HFFc6 (cell line): ENCODE data around the gene SETD6. TPM values are rescaled to one million over a fixed set of nuclear protein-coding genes. Genes with fewer than 3 reads are reported as not detected.

Experiments used
- DNase-seq: peaks from one replicate; pipeline ENCODE4 v3.0.0-alpha.2; 2018
- H3K27ac Mint-ChIP-seq: 2 replicates; pipeline ENCODE4 v1.8.0; 2020; ENCODE audit warnings: mild to moderate bottlenecking, mixed read lengths
- H3K27me3 Mint-ChIP-seq: 2 replicates; pipeline ENCODE4 v1.8.0; 2021; ENCODE audit warnings: mild to moderate bottlenecking, moderate library complexity, mixed read lengths; ENCODE audit not compliant: insufficient read depth
- H3K36me3 Mint-ChIP-seq: 2 replicates; pipeline ENCODE4 v1.8.0; 2021; ENCODE audit warnings: low read depth, mixed read lengths
- H3K4me1 Mint-ChIP-seq: 2 replicates; pipeline ENCODE4 v1.8.0; 2020; ENCODE audit warnings: low read depth, mixed read lengths
- H3K4me3 Mint-ChIP-seq: 2 replicates; pipeline ENCODE4 v1.8.0; 2020; ENCODE audit warnings: mild to moderate bottlenecking, moderate library complexity, mixed read lengths
- H3K9me3 Mint-ChIP-seq: 2 replicates; pipeline ENCODE4 v1.8.0; 2020; ENCODE audit warnings: mild to moderate bottlenecking, mixed read lengths
- CTCF ChIP-seq: fragments of 200-600 bp; sonication (generic); IDR thresholded peaks from 2 replicates; pipeline ENCODE4 v1.5.0; 2021; ENCODE audit warnings: antibody characterized with exemption, mild to moderate bottlenecking
- total RNA-seq, 6 experiments: library from RNA; stranded (reverse); fragmentation: NEBNext Ultra II Directional; extraction: Animal tissue kit (Norgen Biotek cat#: 25700); gene quantifications; 2 replicates in 1 of 6; 3 replicates in 5 of 6; pipeline ENCODE4 v1.2.3, GENCODE V29; 2021

The SETD6 gene
- total RNA-seq, 6 experiments from 2014 or later, result 1.8 to 3.5 (median 2.9) TPM

DNA sequence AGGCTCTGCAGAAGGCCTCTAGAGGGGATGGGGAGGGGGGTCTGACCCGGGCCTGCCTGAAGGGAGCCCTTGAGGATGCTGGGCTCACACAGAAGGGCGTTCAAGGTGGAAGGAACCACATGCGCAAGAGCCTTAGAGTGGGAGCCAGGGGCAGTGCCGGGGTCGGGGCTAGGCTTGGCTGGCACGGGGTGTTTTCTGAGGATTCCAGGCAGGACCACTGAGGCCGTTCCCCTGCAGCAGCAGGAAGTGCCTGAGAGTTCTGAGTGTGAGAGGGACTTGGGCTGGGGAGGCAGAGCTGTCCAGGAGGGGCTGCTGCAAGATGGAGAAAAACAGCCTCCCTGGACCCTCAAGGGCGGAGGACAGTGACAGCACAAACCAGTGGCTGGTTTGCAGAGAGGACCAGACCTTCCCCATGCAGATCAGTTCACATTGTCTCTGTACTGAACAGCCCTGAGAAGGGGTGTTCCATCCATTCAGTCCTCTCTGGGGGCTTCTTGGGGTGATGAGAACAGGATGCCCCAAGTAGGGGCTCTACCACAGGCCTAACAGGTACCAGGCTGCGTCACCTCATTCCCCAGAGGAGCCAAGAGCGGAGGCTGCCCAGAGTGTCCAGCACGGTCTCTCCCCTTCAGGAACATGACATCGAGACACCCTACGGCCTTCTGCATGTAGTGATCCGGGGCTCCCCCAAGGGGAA, 12.0 kb upstream of the SETD6 start:
- Mint-ChIP-seq H3K4me3 (no peak overlapping the region), H3K27me3 (peaks cover 18% of the 10 kb centered on the region), H3K4me1 (peaks cover 7% of the 10 kb centered on the region; the same call in 1 of the 2 replicates), H3K27ac (no peak overlapping the region), H3K9me3 (no peaks in the 10 kb centered on the region), H3K36me3 (no peaks in the 10 kb centered on the region)
- DNase-seq, result no peak
- TF ChIP-seq CTCF, result no peak

DNA sequence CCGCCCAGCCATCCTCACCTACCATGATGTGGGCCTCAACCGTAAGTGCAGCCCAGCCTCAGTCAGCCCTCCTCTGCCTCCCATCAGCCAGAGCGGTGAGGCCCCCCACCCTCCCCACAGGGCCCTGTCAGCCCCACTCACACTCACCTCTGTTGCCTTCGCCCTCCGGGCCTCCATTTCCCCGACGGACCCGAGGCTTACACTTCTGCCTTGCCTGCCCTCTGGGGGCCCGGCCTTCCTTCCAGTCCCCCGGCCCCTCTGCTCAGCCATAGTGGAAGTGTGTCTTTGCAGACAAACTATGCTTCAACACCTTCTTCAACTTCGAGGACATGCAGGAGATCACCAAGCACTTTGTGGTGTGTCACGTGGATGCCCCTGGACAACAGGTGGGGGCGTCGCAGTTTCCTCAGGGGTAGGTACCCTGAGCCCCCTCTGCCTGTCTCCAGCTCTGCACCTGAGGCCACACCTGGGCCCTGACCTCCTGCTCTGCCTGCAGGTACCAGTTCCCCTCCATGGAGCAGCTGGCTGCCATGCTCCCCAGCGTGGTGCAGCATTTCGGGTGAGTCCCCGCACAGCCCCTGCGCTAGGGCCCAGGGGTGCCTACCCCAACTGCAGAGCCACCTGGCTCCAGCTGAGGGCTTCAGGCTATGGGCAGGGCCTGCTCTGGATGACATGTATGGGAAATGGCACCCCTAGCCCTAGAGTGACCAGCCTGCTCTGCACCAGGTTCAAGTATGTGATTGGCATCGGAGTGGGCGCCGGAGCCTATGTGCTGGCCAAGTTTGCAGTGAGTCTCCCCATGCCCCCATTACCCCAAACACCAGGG, 11.2 kb upstream of the SETD6 start:
- Mint-ChIP-seq H3K27ac (no peak overlapping the region), H3K36me3 (no peaks in the 10 kb centered on the region), H3K27me3 (peaks cover 18% of the 10 kb centered on the region), H3K4me1 (peaks cover 7% of the 10 kb centered on the region; the same call in 1 of the 2 replicates), H3K4me3 (no peak overlapping the region), H3K9me3 (no peaks in the 10 kb centered on the region)
- no peak for DNase-seq
- TF ChIP-seq CTCF, result no peak

DNA sequence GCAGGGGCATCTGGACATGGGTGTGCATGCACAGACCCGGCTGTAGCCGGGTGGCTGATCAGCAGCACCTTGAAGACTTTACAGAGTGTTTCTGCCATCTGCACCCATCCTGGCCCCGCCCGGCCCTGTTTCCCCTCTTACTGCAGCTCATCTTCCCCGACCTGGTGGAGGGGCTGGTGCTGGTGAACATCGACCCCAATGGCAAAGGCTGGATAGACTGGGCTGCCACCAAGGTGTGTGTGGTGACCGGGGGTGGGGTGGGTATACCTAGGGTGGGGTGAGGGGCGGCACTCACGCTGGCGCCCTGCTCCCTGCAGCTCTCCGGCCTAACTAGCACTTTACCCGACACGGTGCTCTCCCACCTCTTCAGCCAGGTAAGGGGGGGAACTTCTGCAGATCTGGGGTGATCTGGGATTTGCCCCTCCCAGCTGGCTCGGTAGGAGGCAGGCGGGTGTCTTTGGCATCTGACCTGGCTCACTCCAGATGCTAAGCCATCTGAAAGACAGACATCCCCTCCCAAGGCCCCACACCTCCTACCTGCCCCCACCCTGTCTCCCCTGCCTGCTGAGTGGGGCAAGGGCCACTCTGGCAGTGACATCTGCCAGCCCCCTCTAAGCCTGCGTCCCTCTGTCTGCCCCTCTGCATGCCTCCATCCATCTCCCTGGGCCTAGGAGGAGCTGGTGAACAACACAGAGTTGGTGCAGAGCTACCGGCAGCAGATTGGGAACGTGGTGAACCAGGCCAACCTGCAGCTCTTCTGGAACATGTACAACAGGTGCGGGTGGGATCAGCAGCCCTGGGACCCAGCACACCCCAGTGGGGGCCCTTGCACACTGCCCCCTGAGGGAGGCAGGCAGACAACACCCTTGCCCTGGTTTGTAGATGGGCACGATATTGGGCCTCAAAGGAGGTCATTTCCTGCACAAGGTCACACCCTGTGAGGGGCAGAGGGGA, 8.8 kb upstream of the SETD6 start:
- Mint-ChIP-seq H3K9me3 (no peaks in the 10 kb centered on the region), H3K36me3 (no peaks in the 10 kb centered on the region), H3K27ac (no peak overlapping the region), H3K4me1 (no peaks in the 10 kb centered on the region), H3K27me3 (peaks cover 14% of the 10 kb centered on the region), H3K4me3 (no peak overlapping the region)
- peak; percentile 27; the same call in 1 of the 2 replicates for TF ChIP-seq CTCF
- DNase-seq, result no peak

DNA sequence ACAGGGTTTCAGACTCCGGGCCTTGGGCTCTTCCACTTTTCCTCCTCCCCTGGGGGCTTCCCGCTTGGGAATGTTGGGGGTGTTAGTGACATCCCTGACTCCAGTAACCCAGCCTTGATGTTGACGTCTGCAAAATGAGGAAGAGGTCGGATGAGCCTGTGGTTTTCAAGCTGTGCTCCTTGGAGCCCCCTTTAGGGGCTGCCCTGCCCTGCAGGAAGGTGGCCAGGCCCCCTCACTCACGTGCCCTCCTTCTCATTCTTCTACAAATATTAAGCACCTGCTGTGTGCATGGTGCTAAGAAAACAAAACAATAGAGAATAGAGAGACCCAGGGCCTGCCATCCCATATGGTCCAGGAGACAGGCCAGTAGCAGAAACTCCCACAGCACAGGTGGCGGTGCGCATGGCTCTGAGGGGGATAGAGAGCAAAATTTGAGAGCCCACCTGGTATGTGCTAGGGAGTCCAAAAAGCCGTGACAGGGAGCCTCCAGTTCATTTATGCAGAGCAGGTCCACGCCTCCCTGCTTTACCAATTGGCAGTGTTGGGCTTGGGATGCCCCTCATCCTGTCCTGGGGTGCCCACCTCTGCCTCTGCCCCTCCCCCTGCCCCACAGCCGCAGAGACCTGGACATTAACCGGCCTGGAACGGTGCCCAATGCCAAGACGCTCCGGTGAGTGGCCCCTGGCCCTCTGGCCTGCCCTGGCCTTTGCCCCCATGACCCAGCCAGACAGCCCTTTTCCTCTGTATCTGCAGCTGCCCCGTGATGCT, 7.9 kb upstream of the SETD6 start:
- no peak for DNase-seq
- Mint-ChIP-seq H3K27ac (no peak overlapping the region), H3K4me3 (no peak overlapping the region), H3K4me1 (peaks cover 5% of the 10 kb centered on the region; the same call in 1 of the 2 replicates), H3K27me3 (peaks cover 6% of the 10 kb centered on the region), H3K36me3 (no peaks in the 10 kb centered on the region), H3K9me3 (no peaks in the 10 kb centered on the region)
- no peak for TF ChIP-seq CTCF
